Measurements from ENCODE around the gene DCTPP1.
"Not testable (repeated sequence)": the region's sequence is repeated elsewhere in the genome, so short reads cannot be mapped to it uniquely, and the experiment has no call there.

The DCTPP1 gene

GRCh38 chr16:30396627-30397026, 33.2 kb downstream of the DCTPP1 start:
- H3K9ac ChIP-seq (ENCODE audit: low read depth, low read length); H3K36me3 ChIP-seq (ENCODE audit: insufficient read depth, low read length): not testable (repeated sequence)

GRCh38 chr16:30395992-30396585, 33.7 kb downstream of the DCTPP1 start:
- H3K9ac ChIP-seq (ENCODE audit: low read depth, low read length): peak overlapping the region; percentile 74
- H3K4me1 ChIP-seq (ENCODE audit: insufficient read depth, low read length): peaks cover 15% of the 10 kb centered on the region
- H3K9me3 ChIP-seq (ENCODE audit: control insufficient read depth, insufficient read depth, low read length): no peaks in the 10 kb centered on the region
- H3K36me3 ChIP-seq (ENCODE audit: insufficient read depth, low read length): no peaks in the 10 kb centered on the region

More at GRCh38 chr16:30396627-30397026, 33.2 kb downstream of the DCTPP1 start:
- H3K9me3 ChIP-seq (ENCODE audit: control insufficient read depth, insufficient read depth, low read length): not testable (repeated sequence)
- peaks cover 15% of the 10 kb centered on the region for H3K4me1 ChIP-seq (ENCODE audit: insufficient read depth, low read length)

- Histone ChIP-seq H3K9me3 (ENCODE audit: control insufficient read depth, insufficient read depth, low read length) (no peaks in the 10 kb centered on the region), H3K36me3 (ENCODE audit: insufficient read depth, low read length) (no peaks in the 10 kb centered on the region), H3K4me1 (ENCODE audit: insufficient read depth, low read length) (peaks cover 15% of the 10 kb centered on the region), H3K9ac (ENCODE audit: low read depth, low read length) (peak within 1 kb of the TSS; percentile 91)
Observed at GRCh38 chr16:30395155-30395991, 34.5 kb downstream of the DCTPP1 start, which contains the start of gene ZNF48. Gene ZNF48 (plus strand): TSS chr16:30395420. CDS start chr16:30395795, 375 bp downstream.

GRCh38 chr16:30394592-30395154, 35.2 kb downstream of the DCTPP1 start:
- no peaks in the 10 kb centered on the region for H3K9me3 ChIP-seq (ENCODE audit: control insufficient read depth, insufficient read depth, low read length)
- H3K9ac ChIP-seq (ENCODE audit: low read depth, low read length): peak overlapping the region; percentile 91
- no peaks in the 10 kb centered on the region for H3K36me3 ChIP-seq (ENCODE audit: insufficient read depth, low read length)
- H3K4me1 ChIP-seq (ENCODE audit: insufficient read depth, low read length): peaks cover 13% of the 10 kb centered on the region

GRCh38 chr16:30383521-30383920, 46.3 kb downstream of the DCTPP1 start:
- Histone ChIP-seq H3K9ac (ENCODE audit: low read depth, low read length) (no peak overlapping the region), H3K36me3 (ENCODE audit: insufficient read depth, low read length) (no peaks in the 10 kb centered on the region), H3K9me3 (ENCODE audit: control insufficient read depth, insufficient read depth, low read length) (no peaks in the 10 kb centered on the region), H3K4me1 (ENCODE audit: insufficient read depth, low read length) (peaks cover 7% of the 10 kb centered on the region)

GRCh38 chr16:30382111-30382881, 47.5 kb downstream of the DCTPP1 start, which contains the start of gene SEPTIN1:
Gene SEPTIN1 (minus strand): TSS chr16:30382561. CDS start chr16:30382542, 19 bp downstream.
- H3K9ac ChIP-seq (ENCODE audit: low read depth, low read length): no peak within 1 kb of the TSS
- H3K36me3 ChIP-seq (ENCODE audit: insufficient read depth, low read length): no peaks in the 10 kb centered on the region
- H3K9me3 ChIP-seq (ENCODE audit: control insufficient read depth, insufficient read depth, low read length): no peaks in the 10 kb centered on the region
- peaks cover 7% of the 10 kb centered on the region for H3K4me1 ChIP-seq (ENCODE audit: insufficient read depth, low read length)

GRCh38 chr16:30381291-30382041, 48.4 kb downstream of the DCTPP1 start:
- Histone ChIP-seq H3K36me3 (ENCODE audit: insufficient read depth, low read length) (no peaks in the 10 kb centered on the region), H3K9ac (ENCODE audit: low read depth, low read length) (no peak overlapping the region), H3K9me3 (ENCODE audit: control insufficient read depth, insufficient read depth, low read length) (no peaks in the 10 kb centered on the region), H3K4me1 (ENCODE audit: insufficient read depth, low read length) (peaks cover 7% of the 10 kb centered on the region)

GRCh38 chr16:30380803-30381208, 49.0 kb downstream of the DCTPP1 start:
- no peaks in the 10 kb centered on the region for H3K9me3 ChIP-seq (ENCODE audit: control insufficient read depth, insufficient read depth, low read length)
- H3K4me1 ChIP-seq (ENCODE audit: insufficient read depth, low read length): peaks cover 7% of the 10 kb centered on the region
- H3K36me3 ChIP-seq (ENCODE audit: insufficient read depth, low read length): no peaks in the 10 kb centered on the region
- H3K9ac ChIP-seq (ENCODE audit: low read depth, low read length): no peak overlapping the region

- no peaks in the 10 kb centered on the region for H3K36me3 ChIP-seq (ENCODE audit: insufficient read depth, low read length)
- peaks cover 7% of the 10 kb centered on the region for H3K4me1 ChIP-seq (ENCODE audit: insufficient read depth, low read length)
- H3K9me3 ChIP-seq (ENCODE audit: control insufficient read depth, insufficient read depth, low read length): no peaks in the 10 kb centered on the region
- H3K9ac ChIP-seq (ENCODE audit: low read depth, low read length): no peak overlapping the region
Observed at GRCh38 chr16:30380072-30380802, 49.6 kb downstream of the DCTPP1 start.

GRCh38 chr16:30379158-30379783, 50.6 kb downstream of the DCTPP1 start:
- Histone ChIP-seq H3K36me3 (ENCODE audit: insufficient read depth, low read length) (no peaks in the 10 kb centered on the region), H3K9ac (ENCODE audit: low read depth, low read length) (peak overlapping the region; percentile 43), H3K9me3 (ENCODE audit: control insufficient read depth, insufficient read depth, low read length) (no peaks in the 10 kb centered on the region), H3K4me1 (ENCODE audit: insufficient read depth, low read length) (peaks cover 7% of the 10 kb centered on the region)

- Histone ChIP-seq H3K36me3 (ENCODE audit: insufficient read depth, low read length) (no peaks in the 10 kb centered on the region), H3K4me1 (ENCODE audit: insufficient read depth, low read length) (peaks cover 7% of the 10 kb centered on the region), H3K9ac (ENCODE audit: low read depth, low read length) (peak overlapping the region; percentile 96), H3K9me3 (ENCODE audit: control insufficient read depth, insufficient read depth, low read length) (no peaks in the 10 kb centered on the region)
Observed at GRCh38 chr16:30378236-30379157, 51.3 kb downstream of the DCTPP1 start.

GRCh38 chr16:30377812-30378235, 52.0 kb downstream of the DCTPP1 start:
- Histone ChIP-seq H3K36me3 (ENCODE audit: insufficient read depth, low read length) (no peaks in the 10 kb centered on the region), H3K4me1 (ENCODE audit: insufficient read depth, low read length) (peaks cover 7% of the 10 kb centered on the region), H3K9ac (ENCODE audit: low read depth, low read length) (peak overlapping the region; percentile 96), H3K9me3 (ENCODE audit: control insufficient read depth, insufficient read depth, low read length) (no peaks in the 10 kb centered on the region)

All from ES-I3 (cell line).